ENCODE data around the gene RCAN1. TPM values are rescaled to one million over a fixed set of nuclear protein-coding genes. Genes with fewer than 3 reads are reported as not detected.
A peak's percentile ranks its signal among the peaks of the same experiment; 100 is the strongest.

Gene RCAN1
- total RNA-seq, 1 donor from 2014 or later = 22.9 TPM

DNA sequence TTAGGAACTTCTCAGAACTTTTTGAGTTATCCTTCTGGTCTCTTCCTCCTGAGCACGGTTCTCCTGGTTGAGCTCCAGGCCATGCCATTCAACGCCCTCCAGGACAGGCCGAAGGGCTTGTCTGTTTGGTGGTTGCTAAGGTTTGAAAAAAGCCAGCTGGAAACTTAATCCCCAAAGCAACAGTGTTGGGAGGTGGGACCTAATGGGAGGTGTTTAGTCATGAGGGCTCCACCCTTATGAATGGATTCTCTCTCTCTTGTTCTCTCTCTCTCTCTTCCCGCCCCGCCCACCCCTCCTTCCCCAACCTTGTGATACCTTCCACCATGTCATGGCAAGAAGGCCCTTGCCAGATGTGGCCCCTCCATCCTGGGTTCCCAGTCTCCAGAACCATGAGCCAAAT, 103.7 kb downstream of the RCAN1 start:
- Histone ChIP-seq H3K27ac (peak overlapping the region; percentile 72), H3K4me1 (peaks cover 16% of the 10 kb centered on the region), H3K27me3 (ENCODE audit: low read depth) (no peaks in the 10 kb centered on the region), H3K4me3 (peak overlapping the region; percentile 51), H3K9me3 (no peaks in the 10 kb centered on the region), H3K36me3 (peaks cover 9% of the 10 kb centered on the region)
- ATAC-seq (peak; percentile 31), DNase-seq (no peak)
- no peak for TF ChIP-seq CTCF (IDR thresholded peaks at IDR 0.05)
- intact Hi-C loops (cut with DNase I) = no loop called here

GRCh38 chr21:34510148-34511142, 104.5 kb downstream of the RCAN1 start:
- peak; percentile 88 for DNase-seq
- Histone ChIP-seq H3K36me3 (peaks cover 5% of the 10 kb centered on the region), H3K27ac (peak overlapping the region; percentile 72), H3K27me3 (ENCODE audit: low read depth) (no peaks in the 10 kb centered on the region), H3K4me3 (peak overlapping the region; percentile 51), H3K4me1 (peaks cover 16% of the 10 kb centered on the region), H3K9me3 (no peaks in the 10 kb centered on the region)
- peak; percentile 86 to 89 for ATAC-seq
- peak; percentile 84 for TF ChIP-seq CTCF (IDR thresholded peaks at IDR 0.05)
- intact Hi-C loops (cut with DNase I) = no loop called here

DNA sequence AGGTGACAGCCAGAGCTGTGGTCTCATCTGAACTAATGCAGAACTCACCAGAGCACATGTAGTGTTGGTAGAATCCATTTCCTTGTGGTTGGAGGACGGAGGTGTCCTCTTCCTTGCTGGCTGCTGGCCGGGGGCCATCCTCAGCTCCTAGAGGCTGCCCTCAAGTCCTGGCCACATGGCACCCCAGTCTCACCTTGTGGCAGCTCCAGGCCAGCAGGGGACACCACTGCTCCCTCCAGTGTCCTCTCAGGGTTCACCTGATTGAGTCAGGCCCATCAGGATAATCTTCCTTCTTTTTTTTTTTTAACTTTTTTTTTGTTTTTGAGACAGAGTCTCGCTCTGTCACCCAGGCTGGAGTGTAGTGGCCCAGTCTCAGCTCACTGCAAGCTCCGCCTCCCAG, 105.8 kb downstream of the RCAN1 start:
- no peak overlapping the region for H3K27ac ChIP-seq
- no peaks in the 10 kb centered on the region for H3K27me3 ChIP-seq (ENCODE audit: low read depth)
- intact Hi-C loops (cut with DNase I) = no loop called here
- DNase-seq (no peak), ATAC-seq (no peak)
- peaks cover 5% of the 10 kb centered on the region for H3K36me3 ChIP-seq
- H3K4me1 ChIP-seq = peaks cover 16% of the 10 kb centered on the region
- H3K9me3 ChIP-seq = no peaks in the 10 kb centered on the region
- peak; percentile 21 for TF ChIP-seq CTCF (IDR thresholded peaks at IDR 0.05)
- H3K4me3 ChIP-seq = no peak overlapping the region

- Histone ChIP-seq H3K27ac (no peak overlapping the region), H3K36me3 (peaks cover 5% of the 10 kb centered on the region), H3K9me3 (no peaks in the 10 kb centered on the region), H3K4me1 (no peaks in the 10 kb centered on the region), H3K4me3 (no peak overlapping the region), H3K27me3 (ENCODE audit: low read depth) (no peaks in the 10 kb centered on the region)
- TF ChIP-seq CTCF (IDR thresholded peaks at IDR 0.05) = no peak
- intact Hi-C loops (cut with DNase I) = no loop called here
- no peak for ATAC-seq
- DNase-seq = no peak
These were observed 110.3 kb downstream of the RCAN1 start for GRCh38 chr21:34504595-34504994.

DNA sequence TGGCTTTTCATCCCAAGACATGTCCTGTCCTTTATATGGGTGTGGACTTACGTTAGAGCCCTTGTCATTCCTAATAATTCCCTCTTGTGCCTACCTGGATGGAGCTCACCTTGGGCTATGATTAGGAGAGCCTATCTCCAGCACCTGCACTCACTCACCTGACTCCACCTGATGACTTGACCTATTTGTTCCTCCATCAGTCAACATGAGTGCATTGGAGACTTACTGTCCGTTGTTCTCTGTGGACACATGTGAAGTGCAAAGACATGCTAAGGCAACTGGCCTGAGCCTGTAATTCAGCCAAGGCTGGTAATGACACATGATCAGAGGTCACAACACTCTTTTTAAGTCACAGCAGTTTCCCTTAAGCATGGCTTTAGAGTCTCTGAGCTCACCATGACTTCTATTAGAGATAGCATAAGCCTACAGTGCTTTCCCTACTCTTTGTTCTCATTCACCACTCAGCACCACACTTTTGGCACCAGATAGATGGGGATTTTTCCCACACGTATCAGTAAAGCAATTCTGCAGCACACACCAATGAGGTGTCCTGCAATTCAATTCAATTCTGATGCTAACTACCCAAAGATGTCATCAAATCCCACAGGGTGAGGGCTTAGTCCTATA, 112.3 kb downstream of the RCAN1 start:
- Histone ChIP-seq H3K4me1 (no peaks in the 10 kb centered on the region), H3K27ac (no peak overlapping the region), H3K36me3 (no peaks in the 10 kb centered on the region), H3K27me3 (ENCODE audit: low read depth) (no peaks in the 10 kb centered on the region), H3K9me3 (peaks cover 8% of the 10 kb centered on the region), H3K4me3 (no peak overlapping the region)
- TF ChIP-seq CTCF (IDR thresholded peaks at IDR 0.05) = no peak
- no peak for ATAC-seq
- intact Hi-C loops (cut with DNase I) = no loop called here
- no peak for DNase-seq
